ENCODE results near the gene NDUFA13.
A peak's percentile ranks its signal among the peaks of the same experiment; 100 is the strongest.

Gene NDUFA13

DNA sequence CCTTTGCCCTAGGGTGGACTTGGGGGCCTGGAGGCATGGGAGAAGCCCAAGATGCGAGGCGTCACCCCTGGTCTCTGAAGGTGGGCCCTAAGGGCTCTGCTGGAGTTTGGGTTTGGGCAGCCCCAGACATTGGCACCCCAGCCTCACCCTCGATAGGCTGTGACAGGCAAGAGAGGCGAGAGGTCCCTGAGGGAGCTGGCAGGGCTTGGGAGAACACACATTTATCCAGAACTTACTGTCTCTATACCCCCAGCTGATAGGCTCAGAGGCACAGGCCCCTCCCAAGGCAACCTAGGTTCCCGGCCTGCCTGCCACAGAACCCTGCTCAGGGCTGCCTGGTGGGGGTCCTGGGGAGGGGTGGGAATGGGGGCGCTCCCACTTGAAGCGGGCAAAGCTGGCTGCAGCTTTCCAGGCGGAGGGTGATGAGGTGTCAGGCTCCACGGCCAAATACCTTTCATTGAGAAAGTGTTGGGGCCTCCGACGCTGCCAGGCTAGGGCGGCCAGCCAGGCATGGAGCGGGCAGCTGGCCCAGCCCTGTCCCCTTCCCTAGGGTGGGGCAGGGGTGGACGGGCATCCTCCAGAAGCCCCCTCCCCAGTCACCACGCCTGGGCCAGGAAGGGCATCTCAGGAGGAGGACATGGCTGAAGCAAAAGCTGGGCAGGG is 31.8 kb downstream of the NDUFA13 start:
- no peak for DNase-seq (ENCODE audit: low read depth in 2 of 2)

DNA sequence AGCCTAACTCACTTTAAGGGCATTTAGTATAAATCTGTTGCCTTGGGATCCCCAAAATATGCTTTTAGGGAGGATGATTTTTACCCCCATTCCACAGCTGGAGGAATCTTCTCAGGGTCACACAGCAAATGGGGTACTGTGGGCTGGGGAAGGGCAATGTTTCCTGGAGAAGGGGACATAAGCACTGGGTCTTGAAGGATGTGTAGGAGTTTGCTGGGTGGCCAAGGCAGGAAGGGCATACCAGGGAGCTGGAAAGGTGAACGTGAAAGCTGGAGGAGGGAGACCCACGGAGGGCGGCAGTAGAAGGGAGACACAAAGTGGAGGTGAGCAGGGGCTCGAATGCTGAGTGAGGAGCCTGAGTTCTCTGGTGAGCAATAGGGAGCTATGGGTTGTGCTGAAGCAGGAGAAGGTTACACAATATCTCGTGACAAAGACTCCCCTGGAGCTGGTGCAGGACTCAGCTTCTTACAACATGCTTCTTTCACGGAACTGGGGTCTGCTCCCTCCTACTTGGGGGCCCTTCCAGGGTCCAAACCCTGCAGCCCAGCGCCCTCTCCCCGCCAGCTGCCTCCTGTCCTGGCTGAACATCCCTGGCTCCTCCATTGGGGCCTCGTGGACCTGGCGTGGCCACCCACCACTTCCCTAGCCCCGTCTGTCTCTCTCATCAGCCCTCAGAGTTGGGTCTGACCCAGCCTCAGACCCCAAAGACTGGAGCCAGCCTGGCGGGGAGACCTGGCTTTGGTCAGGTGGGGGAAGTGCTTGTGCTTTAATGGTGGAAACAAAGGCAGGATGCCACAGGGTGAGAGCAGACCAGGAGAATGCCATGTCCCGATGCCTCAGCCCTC is 33.1 kb downstream of the NDUFA13 start:
- no peak for DNase-seq (ENCODE audit: low read depth in 2 of 2)

DNA sequence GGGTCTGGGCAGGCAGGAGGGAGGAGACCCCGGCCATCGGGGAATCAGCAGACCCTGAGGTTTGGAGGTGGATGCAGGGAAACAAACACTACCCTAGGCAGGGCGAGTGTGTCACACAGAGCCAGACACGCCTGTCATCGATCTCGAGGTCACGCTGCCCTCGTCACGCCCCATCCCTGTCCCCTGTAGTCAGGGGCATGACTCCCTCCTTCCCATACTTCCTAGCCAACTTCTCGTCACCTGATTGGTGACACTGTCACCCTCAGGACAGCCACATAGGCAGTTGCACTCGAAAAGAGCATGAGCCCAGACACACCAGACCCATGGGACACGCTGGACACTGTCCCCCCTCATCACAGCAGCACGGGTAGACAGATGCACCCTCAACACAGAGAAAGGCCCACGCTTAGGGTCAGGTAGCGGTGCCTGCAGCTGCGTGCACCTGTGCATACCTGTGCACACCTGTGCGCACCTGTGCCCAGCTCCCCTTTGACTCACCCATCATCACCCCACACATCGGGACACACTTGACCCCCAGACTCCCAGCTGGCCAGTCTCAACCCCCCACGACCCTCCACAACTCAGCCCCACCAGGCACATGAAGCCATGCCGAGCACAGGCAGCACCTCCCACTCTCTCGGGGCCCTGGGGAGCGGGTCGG is 33.9 kb downstream of the NDUFA13 start:
- DNase-seq (ENCODE audit: low read depth in 2 of 2), result no peak

DNA sequence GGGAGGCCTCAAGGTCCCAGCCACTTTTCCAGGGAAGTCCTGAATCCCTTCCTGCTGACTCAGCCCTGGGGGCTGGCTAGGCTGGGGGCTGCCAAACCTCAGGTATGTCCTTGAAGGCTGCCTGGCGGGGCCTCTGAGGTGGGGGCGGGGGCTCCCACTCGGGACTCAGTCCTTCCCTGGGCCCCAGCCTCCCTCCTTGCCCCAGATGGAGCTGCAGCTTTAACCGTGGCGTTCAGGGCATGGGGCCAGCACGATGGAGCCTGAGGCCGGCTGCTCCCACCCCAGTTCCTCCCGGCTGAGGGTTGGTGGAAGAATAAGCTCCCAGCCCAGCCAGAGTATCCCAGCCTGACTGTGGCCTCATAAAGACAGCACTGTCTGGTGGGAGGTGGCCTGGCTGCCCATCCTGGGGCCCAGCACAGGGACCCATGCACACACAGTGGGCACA is 34.5 kb downstream of the NDUFA13 start:
- DNase-seq (ENCODE audit: low read depth in 2 of 2), result no peak

DNA sequence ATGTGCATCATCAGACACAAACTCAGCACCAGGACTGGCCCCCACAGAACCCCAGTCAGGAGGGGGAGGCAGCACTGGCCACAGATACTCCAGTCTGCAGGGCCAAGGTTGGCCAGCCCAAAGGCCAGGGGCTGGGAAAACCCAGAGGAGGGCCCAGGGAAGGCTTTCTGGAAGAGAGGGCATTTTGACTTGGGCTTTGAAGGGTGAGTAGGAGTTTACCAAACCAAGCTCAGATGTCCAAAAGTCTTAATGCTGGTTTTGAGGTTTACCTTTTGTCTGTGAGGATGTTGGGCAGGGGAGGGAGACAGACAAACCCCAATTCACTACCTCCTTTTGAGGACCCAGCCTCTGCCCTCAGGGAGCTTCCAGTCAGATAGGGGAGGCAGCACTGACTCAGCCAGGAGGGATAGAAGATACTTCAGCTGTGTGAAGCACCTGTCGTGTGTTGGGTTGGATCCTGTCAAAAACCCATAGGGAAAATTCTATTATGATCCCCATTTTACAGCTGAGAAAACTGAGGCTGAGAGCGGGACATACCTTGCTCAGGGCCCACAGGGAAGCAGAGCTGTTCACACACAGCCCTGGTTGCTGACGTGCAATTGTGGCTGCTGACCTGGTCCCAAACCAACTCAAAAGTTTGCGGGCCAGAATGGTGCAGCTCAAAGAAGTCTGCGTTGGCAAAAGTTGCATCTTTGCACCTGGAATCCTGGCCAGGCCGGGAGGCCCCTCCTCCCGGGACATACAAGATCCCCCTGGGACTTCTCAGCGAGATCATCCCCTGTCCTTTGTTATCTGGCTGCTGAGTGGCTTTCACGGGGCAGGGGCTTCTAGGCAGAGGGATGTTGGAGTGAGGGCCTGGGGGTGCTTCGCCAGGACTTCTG is 35.2 kb downstream of the NDUFA13 start:
- DNase-seq (ENCODE audit: low read depth in 2 of 2), result no peak

DNA sequence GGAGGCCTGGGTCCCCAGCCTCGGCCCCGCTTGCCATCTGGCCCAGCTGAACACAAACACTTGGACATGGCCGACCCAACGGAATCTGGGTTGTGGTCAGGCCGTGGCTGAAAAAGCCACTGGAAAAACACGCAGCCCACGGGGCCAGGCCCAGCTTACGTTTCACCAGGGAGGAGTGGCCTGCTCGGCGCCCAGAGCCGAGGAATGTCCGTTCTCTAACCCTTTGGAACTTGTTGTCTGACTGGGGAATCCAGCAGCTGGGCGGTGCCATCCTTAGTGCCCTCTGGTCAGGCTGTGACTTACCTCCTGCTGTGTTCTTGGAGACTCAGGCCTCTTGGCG is 35.8 kb downstream of the NDUFA13 start:
- DNase-seq (ENCODE audit: low read depth in 2 of 2), result no peak

DNA sequence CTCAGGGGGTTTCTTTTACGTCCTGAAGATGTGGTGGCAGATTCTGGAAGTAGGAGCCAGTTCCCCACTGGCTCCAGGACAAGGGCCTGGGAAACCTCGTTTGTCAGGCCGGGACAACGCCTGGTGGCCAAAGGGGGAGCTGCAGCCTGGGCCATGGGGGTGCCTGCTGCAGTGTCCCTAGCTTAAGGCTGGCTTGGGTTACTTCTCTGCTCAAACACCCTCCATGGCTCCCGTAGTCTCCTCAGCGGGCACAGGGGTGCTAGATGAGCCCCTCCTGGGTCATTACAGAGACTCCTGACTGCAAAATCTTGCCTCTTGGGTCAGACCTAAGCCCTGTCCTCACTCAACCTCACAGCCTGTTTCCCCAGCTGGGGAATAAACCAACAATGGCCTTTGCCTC is 36.8 kb downstream of the NDUFA13 start:
- no peak for DNase-seq (ENCODE audit: low read depth in 2 of 2)

DNA sequence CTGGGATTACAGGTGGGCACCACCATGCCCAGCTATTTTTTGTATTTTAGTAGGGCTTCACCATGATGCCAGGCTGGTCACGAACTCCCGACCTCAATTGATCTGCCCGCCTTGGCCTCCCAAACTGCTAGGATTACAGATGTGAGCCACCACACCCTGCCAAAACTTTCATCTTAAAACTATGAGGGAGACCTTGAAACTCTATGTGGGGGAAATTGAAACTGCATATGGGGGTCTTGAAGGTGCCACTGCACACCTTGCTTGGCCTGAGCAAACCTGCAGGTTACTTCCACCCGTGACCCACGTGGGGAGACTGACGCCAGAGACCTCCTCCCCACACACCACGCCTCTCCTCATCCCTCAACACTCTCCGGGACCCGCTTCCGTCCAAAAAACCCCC is 37.6 kb downstream of the NDUFA13 start:
- DNase-seq (ENCODE audit: low read depth in 2 of 2), result no peak

DNA sequence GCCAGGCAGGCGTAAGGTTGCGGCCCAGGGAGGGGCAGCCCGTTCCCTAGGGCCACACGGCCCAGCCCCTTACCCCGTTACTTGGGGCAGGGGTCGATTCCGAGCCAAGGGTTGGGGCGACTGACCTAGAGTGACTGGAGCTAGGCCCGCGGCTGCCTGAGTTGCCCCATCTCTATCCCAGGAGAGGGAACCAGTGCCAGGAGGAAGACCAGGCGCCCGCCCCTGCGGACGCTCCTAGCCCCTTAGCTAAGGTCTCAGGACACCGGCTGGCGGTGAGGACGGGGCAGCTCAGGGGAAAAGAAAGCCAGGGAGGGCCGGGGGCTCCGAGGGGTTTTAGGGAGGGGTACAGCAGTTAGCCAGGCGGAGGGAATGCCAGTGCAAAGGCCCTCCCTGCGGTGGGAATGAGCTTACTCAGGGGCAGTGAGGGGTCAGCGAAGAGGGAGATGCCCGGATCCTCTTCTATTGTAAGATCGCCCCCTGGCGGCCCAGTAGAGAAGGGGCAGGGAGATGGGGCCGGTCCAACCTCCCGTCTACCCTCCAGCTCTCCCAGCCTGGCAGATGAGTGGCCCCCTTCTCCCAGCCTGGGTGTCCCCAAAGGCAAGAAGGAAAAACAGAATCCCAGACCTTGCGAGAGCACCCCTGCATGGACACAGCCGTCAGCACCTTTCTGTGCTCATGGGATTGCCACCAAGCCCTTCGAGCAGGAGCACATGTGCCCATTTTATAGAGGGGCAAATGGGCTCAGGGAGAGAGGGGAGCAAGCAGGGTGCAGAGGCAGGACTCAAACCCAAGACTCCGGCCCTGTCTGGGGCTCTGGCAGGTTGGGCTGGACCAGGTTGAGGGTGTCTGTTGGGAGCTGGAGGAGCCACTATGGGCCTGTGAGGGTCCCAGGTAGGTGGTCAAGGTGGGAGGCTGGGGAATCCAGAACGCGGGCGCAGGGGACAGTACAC is 38.3 kb downstream of the NDUFA13 start:
- DNase-seq (ENCODE audit: low read depth in 2 of 2), result peak; percentile 12 to 40

DNA sequence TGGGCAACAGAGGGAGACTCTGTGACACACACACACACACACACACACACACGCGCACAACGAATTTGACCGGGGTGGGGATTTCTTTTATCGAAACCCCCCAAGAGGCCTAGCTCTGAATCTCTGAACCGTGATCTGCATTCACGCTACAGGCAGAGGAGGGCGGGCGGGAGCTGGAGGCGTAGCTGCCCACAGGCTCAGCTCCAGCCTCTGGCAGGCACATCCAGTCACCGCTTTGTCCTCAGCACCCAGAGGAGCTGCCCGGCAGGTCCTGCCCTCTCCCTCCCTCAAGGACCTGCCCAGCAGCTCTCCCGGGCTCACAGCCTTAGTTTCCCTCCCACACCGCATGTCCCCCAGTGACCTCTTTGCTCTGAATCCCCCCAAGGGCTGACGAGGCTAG is 42.0 kb downstream of the NDUFA13 start:
- DNase-seq (ENCODE audit: low read depth in 2 of 2), result no peak

DNA sequence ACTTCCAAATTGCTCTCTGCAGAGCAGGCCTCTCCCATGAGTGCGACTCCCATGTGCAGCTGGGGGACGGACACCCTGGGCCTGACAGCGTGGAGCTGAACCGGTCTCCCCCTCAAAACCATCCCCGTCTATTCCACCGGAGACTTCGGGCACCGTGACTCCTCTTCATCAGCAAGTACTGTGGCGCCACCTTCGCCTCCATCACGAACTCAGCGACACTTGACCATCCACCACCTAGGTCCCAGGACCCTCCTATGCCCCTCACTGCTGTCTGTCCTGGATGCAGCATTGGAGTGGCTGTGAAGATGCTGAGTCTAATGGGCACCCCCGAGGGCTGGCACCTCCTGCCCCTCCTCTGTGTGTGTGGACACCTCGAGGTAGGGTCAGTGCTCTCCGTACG is 42.6 kb downstream of the NDUFA13 start:
- DNase-seq (ENCODE audit: low read depth in 2 of 2), result no peak

DNA sequence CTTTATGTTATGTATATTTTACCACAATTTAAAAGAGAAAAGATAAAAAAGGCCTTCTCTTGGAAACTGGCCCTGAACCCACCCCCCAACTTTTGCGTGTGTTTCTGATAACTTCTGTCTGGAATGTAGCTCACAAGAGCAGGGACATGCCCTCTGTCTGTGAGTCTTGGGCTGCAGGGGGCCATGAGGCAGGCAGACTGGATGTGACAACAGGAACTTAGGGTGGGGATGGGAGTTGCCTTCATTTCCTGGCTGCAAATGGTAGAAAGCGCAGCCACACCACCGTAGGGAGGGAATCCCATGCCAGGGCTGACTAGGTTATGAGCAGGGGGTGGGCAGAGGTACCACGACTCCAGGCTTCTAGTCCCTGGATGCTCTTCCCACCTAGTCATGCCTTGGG is 43.9 kb downstream of the NDUFA13 start:
- DNase-seq (ENCODE audit: low read depth in 2 of 2), result no peak

DNA sequence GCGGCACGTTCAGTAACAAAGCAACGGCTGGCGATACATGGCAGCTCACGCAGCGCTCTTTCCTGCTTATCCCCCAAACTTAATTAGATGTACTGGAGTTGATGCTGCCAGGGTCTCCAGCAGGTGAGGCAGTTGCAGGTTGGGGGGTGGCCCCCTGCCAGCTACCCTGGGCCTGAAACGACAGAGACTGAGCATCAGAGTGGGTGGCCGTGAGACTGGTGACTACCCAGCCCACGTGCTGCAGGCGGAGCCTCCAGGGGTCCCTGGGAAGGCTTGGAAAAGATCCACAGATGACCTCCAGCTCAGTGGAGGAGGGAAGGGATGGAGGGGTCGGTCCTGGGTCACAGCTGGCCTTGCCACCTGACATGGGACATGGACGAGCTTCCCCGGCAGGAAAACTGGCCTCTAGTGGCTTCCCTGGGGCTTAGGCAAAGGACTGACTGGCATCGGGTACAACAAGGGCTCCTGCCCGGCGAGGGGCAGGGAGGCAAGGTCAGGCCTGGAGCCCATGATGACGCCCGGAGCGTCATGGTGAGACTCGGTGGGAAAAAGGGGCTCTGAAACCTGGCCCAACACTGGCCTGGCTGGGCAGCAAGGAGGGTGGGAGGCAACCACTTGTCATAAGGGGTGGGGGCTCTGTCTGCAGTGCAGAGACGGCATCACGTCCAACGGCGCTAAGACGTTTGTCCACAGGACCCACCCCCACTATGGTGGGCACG is 46.1 kb downstream of the NDUFA13 start:
- DNase-seq (ENCODE audit: low read depth in 2 of 2), result no peak

DNA sequence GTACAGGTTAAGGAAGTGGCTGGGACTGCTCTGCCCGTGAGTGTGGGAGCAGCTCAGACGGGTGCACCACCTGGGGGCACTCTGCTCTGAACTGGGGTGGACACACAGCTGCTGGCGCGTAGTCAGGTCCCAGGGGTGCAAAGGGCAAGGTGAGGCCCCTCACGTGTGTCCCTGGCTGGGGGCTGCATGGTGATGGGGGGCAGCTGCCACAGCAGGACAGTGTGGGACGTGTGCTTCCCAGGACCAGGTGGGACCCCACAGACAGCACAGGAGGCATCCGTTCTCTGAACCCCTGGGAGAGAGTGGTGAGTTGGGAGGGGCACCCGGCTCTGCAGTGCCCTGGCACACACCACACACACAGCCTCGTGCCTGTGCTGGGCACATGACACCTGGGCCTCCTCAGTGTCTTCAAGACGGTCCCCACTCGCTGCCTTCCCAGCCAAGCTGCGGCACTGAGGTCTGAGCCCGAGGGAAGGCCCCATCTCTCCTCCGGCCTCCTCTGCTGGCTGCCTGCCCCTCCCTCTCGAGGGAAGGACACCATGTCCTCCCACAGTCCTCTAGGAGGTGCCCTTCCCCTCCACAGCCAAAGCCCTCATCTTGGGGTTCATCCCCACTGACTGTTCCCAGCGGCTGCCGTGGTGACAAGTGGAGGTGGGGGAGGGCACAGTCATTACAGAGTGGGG is 46.8 kb downstream of the NDUFA13 start:
- DNase-seq (ENCODE audit: low read depth in 2 of 2), result peak in 1 of 2 donors; percentile 5

DNA sequence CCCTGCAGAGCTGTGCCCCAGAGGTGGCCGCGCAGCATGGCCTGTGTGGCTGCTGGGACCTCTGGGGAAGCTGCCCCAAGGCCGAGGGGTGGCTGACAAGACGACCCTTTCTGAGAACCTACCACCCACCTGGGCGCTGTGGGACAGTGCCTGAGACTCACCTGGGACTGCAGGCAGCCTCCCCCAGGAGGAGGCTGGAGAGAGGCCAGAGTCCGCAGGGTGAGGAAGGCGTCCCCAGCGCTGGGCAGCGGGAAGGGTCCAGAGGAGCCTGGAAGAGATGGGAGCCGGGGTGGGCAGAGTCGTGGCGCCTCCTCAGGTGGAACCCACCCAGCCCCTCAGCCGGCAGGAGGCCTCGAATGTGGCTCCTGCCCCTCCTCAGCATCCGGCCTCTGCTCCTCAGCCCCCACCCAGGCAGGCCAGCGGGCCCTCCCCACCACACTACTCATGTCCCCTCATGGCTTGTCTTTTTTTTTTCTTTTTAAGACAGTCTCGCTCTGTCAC is 47.4 kb downstream of the NDUFA13 start:
- DNase-seq (ENCODE audit: low read depth in 2 of 2), result no peak

DNA sequence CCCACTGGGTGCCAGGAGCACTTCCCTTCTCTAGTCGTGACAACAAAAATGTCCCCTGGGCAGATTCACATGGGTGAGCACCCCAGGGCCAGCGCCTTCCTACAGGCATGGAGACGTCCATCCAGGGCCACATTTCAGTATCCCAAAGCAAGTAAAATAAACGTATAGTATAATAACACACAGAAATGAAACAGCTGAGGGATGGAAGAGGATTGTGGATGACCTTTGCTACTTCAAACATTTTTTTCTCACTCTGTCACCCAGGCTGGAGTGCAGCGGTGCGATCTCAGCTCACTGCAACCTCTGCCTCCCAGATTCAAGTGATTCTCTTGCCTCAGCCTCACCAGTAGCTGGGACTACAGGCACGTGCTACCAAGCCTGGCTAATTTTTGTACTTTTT is 50.3 kb downstream of the NDUFA13 start:
- DNase-seq (ENCODE audit: low read depth in 2 of 2), result no peak

DNA sequence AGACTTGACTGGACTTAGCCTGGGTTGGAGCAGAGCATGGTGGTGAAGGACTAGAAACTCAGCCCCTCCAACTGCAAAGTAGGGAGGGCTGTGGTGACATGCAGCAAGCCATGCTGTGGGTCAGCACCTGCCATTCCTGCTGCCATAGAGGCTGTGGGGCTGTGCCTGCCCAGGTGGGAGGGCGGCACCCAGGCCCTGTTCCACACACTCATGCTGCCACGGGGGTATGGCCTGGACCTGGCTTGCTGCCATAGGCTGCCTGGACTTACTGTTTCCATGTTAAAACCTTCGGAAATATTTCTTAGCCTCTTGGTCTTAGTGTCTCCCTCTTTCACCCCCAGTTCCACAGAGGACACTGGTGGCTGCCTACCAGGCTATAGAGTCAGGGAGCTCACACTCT is 51.4 kb downstream of the NDUFA13 start:
- no peak for DNase-seq (ENCODE audit: low read depth in 2 of 2)

DNA sequence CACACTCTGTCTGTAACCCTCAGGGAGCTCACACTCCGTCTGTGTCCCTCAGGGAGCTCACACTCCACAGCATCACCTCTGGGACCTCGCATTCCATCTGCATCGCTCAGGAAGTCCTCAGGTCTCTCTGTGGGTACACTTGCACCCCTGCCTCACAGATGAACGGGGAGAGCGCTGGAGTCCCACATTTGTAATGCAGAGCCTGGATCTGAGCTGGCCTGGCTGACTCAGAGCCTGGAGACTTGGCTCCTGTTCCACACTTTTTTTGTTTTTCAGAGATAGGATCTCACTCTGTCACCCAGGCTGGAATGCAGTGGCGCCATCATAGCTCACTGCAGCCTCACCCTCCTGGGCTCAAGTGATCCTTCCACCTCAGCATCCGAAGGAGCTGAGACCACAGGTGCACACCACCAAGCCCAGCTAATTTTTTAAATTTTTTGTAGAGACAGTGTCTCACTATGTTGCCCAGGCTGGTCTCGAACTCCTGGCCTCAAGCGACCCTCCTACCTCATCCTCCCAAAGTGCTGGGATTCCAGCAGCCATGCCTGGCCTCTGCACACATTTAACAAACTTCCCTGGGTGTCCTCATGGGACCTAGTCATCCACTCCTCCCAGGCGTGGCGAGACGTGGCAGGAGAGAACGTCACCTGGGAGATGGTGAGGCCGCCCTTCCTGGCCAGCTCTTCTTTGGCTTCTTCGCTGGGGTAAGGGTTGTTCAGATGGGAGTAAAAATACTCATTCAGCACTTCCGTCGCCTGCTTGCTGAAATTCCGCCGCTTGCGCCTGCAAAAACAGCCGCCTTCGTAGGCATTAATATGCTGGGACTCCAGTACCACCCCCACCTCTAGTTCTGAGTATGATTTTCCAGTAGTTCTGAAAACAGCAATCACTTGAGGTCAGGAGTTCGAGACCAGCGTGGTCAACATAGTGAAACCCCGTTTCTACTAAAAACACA is 53.1 kb downstream of the NDUFA13 start:
- DNase-seq (ENCODE audit: low read depth in 2 of 2), result no peak
